HG03045 (cell line): ENCODE results near the gene JAKMIP1.

Source experiments
- ATAC-seq: cut with Tn5 transposase; IDR thresholded peaks from one replicate; pipeline ENCODE4 v1.9.1; 2021; ENCODE audit warnings: mild to moderate bottlenecking, moderate library complexity; ENCODE audit not compliant: unreplicated experiment

Gene JAKMIP1

DNA sequence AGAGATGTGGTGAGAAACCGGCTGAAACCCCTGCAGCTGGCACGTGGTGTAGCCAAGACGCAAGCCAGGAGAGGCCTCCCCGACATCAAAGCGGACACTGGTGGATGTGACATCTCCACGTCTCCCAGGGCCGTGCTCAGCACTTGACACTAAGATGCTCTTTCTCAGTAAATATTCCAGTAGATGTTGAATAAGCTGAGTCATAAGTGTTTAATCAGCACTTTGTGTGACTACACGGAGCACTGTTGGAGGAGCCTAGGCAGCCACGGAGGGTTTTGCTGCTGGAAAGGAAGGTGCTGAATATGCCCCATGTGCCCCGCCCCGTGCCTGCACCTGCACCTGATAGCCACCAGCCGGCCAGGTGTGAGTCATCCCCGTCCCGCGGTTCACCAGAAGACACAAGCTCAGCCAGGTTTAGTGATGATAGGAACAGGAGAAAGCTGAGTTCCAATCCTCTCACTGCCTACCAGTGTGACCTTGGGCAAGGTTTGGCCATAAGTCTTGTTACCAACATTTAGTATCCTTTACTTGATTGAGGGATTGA, 153.1 kb downstream of the JAKMIP1 start:
- no peak for ATAC-seq

DNA sequence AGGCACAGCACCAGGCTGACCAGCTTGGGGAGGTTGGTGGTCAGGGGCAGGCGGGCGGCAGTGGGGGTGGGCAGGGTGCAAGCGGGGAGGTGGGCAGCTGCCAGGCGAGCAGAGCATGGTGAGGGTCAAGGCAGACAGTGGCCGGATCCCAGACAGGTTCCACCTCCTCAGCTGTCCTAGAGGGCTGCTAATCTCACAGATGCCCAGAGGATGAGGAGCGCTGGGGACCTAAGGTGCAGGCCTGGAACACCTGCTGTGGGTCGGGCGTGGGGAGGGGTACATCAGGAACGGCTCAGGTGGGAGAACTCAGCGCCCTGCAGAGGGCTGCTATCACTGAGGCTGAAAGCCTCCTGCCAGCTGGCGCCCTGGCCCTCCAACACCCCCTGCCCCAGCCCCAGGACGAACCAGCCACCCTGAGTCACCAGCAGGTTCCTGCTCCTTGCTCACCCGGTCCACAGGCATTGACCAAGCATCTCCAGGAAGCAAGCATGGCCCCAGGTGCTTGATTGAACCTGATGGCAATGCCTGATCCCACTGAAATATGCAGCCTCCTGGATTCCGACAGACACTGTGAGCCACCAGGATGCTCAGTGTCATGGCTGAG, 153.7 kb downstream of the JAKMIP1 start:
- no peak for ATAC-seq

DNA sequence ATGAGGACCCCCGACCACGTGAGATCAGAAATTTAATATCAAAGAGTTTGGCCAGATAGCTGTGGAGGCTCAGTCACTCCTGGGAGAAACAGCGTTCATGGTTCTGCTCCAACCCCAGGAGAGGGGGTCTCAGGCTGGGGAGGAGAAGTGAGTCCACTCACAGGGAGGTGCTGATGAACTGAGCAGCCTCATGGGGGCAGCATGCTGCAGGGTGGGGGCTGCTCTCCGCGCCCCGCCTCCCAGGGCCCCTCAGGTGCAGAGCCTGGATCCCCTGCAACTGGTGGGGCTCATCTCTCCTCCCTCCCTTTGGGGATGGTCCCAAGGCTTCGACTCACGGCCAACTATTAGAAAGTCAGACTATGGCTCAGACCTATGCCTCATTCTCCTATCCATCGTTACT, 155.5 kb downstream of the JAKMIP1 start:
- no peak for ATAC-seq

DNA sequence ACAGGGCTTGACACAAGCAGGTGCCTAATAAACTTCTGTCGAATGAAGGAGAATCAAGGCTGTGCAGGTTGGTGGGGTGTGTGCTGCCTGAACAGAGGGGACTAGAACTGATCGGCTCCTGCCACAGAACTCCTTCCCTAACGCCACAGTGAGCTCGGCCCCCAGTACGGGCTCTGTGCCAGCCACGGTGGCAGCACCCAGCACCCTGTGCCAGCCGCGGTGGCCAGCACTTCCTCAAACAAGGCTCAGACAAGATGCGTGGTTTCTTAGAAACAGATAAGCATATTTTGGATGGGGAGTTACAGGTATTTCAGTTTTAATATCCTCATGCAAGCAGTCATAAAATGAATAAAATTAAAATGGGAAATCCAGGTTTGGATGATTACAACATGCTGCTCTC, 156.1 kb downstream of the JAKMIP1 start:
- no peak for ATAC-seq

DNA sequence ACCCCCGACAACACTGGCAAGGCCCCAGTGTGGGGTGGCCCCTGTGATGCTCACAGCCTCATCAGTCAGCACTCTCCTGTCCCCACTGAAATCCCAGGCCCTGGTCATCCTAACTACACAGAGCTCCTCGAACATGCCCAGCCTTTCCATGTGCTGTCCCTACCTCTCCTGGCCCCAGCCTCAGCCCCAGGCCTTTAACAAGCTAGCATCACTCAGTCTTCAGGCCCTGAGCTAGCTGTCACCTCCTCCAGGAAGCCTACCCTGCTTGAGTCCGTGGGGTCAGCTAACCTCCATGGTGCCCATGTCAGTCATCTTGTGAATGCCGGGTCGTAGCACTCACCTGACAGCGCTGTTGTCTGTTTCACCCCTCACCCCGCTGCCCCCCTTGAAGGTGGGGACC, 156.5 kb downstream of the JAKMIP1 start:
- no peak for ATAC-seq

DNA sequence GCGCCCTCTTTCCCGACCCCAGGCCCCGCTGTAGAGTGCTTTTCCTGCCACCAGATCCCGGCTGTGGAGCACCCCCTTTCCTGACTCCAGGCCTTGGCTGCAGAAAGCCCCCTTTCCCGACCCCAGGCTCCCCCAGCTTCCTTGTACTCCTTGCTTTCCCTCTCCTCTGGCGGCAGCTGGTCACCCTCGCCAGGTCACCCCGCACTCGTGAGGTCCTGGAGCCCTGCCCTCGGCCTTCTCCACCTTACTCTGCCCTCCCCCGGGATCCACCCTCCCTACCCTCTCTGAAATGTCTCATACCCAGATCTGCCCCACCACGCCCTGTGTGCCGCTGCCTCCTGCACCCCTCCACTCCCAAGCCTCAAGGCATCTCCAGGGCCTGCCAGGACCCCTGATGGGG, 157.2 kb downstream of the JAKMIP1 start:
- no peak for ATAC-seq

DNA sequence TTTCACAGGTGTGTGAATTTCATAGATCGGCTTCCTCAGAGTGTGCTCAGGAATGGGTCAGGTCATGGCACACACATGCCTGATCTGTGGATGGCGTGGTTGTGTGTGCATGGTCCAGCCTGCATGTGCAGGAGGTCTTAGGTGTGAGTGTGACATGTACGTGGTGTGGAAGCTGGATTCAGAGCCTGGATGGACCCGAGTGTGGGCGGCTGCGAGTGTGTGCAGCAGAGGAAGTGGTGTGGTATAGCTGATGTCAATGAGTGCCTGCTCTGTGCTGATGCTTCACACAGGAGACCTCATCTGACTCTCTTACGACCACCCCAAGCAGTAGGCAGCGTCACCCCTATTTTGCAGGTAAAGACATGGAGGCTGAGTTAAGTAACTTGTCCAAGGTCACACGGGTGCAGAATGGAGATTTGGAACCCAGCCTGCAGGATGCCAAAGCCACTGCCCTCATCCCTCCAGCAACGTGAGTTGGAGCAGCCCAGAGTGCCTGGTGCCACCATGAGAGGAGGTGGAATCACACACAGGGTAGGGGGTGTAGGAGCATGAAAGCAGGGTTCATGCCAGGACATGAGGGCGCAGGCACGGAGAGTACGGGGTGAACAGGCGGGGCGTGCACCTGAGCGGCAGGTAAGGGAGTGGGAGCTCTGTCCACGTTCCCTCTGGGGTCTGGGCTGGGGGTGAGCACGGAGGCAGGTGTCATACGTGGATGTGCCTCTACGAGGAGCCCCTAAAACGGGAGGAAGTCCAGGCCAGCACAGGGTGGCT, 157.9 kb downstream of the JAKMIP1 start:
- ATAC-seq: no peak

DNA sequence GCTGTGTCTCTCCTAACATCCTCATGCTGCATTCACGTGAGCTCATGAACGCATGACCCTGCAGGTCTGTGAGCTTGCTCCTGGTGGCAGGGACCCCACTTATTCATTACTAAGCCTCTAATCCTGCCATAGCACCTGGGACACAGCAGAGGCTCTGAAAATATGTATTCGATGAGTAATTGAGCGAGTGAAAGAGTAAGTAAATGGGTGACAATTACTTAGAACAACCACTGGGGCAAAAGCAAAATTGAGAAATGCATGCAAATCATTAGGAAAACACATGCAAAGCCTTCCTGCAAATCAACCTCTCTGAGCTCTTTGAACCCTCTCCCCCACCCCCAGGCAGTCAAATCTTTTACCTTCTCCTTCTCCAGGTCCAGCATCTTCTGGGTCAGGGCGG, 158.5 kb downstream of the JAKMIP1 start:
- no peak for ATAC-seq

DNA sequence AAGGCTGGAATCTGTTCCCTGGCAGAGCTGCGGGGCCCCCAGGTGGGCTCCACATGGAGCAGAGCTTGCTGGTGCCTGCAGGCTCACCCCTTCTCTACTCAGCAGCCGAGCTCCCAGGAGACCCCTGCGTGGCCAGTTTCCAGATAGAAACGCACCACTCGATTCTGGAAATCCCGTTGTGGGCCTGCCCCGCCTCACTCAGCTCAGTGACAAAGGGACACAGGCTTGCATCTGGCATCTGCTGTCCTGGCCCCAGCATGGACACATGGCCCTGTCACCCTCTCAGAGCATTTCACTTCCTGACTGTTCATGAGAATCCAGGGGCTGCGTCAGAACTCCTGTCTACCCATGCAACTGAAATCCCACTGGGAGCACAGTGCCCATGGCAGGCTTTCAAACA, 161.6 kb downstream of the JAKMIP1 start:
- ATAC-seq: no peak

DNA sequence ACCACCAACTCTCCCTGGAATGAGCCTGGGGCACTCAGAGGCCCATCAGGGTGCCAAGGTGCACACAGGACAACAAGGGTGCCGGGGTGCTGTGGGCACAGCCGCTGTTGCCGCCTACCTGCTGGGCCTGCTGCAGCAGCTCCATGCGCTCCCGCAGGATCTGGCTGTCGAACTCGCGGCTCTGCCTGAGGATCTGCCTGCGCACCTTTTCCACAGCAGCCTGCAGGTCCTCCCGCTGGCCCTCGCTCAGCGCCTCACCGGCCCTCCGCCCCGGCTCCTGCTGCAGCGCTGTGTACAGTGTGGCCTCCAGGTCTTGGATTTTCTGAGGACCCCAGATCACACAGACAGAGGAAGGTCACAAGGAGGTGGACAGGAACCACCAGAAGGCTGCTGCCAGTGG, 164.6 kb downstream of the JAKMIP1 start:
- ATAC-seq: no peak

DNA sequence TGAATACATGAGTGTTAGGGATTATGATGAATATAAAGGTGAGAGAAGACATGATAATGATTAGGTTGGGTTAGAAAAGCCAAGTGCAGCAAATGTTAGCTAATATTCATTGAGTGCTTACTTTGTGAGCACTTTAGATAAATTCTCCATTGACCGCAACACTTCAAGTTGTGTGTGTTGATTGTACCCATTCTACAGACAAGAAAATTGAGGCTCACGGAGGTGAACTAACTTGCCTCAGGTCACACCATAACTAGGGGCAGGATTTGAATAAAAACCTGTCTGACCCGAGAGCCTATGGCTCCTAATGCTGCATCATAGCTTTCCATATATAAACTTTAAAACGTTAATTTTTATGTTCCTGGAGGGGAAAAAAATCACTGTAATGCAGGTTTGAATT, 167.0 kb downstream of the JAKMIP1 start:
- ATAC-seq: no peak

DNA sequence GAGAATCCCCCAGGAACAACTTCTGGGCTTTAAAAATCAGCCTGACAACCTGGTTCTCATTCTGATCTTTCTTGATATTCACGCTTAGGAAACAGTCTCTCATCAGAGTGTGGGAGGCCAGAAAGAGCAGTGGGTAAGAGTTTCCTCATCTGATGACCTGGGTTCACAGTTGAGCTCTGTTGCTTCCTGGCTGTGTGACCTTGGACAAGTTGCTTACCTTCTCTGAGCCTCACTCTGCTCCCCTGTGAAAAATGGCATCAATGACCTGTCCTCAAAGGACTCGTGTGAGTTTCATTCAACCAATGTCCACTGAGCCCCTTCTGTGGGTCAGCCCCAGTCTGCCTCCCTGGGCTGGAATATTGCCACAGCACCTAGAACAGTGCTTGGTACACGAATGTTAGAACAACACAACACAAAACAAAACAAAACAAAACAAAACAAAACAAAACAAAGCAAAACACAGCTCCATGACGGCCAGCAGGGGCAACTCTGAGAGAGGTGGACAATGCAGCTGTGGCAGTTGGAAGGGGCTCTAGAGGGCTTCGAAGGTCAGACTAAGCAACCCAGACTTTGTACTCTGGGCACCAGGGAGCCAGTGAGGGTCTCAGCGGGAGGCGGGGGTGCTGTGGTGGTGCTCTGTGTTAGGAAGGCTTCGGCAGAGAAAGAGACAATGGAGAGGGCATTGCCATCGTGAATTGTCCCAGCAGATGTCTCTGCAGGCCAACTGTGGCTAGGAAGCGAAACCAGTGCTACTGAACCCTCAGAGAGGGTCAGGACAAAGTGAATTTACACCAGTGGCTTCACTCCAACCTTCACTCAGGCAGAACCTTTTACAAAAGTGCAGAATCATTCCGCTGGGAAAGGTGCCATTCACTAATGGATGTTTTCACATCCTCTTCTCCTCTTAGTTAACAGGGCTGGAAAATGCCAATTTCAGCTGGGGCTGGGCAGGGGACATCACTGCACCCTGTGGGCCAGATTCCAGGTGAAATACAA, 167.8 kb downstream of the JAKMIP1 start:
- no peak for ATAC-seq

DNA sequence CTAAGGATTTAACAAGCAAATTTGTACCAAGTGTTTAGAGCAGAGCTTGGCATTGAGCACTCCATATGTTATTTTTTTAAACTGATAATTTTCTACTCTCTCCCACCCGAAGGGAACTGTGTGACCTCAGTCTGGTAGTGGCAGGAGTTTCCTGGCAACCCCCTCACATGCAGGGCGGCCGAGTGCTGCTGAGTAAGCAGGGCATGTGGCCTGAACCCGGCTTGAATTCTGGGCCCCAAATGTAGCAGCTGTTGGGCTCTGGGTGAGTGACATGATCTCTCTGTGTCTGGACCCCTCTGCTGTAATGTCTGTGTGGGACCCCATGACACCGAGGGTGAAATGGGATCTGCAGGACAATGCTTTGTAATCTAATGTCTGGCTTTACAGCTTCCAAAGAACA, 168.5 kb downstream of the JAKMIP1 start:
- ATAC-seq: no peak

DNA sequence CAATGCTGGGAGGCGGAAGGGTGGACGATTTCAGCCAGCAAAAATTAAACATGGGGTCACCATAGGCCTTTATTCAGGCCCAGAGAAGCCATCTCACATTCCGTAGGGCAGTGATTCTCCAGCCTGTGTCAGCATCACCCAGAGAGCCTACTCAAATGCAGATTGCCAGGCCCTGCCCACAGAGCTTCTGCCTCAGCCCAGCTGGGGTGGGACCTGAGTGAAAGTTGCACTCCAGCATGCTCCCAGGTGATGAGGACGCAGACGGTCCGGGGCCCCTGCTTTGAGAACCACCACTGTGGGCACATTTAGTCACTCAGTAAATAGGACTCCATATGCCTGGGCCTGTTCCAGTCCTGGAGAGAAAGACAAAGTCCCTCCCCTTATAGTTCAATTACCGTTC, 169.7 kb downstream of the JAKMIP1 start:
- ATAC-seq: no peak

DNA sequence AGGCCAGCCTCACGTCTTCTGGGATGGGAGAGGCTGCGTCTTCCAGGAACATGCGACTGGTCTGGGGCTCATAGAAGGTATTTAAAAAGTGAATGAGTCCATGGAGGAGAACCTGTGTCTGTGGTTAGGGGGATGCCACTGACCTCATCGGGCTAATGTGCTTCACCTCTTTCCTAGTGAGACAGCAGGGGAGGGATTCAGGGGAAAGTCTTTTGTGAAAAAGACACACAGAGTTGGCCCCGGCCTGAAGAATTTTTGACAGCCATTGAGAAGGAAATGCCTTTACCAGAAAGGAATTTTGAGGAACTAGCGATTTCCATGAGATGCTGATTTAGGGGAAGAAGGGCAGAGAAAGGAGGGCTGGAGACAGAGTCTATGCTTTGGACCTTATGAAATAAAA, 171.1 kb downstream of the JAKMIP1 start:
- ATAC-seq: no peak

DNA sequence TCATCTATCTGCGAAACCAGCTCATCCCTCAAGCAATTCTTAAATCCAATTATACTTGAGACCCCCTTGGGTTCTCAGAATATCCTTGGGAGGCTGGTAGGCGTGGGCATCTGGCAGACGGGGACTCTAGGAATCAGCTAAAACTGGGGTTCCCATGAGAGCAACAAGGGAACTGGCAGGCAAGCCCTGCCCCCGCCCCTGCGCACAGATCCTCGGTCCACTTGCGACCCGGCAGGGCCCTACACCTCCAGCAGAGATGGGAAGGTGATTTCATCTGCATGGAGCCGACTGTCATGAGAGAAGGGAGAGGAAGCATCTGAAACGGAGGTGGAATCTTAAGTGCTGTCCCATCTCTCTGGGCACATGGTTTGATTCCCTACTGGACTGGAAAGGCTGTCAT, 172.2 kb downstream of the JAKMIP1 start:
- no peak for ATAC-seq

DNA sequence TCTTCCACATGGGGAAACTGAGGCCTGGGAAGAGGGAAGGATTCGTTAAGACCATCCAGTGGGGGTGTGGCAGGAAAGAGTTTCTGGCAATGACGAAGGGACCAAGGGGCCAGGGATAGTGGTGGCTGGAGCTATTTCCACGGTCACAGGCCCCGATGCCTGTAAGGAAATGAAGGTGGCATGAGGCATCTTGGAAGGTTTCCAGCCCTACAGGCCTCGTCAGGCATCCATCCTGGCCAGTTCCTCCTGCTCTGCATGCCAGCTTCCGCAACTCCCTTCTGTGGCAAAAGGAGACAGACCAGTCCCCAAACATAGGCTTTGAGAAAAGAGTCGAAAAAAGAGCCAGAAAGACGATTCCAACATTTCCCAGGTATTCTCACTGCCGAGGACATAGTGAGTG, 173.0 kb downstream of the JAKMIP1 start:
- no peak for ATAC-seq

DNA sequence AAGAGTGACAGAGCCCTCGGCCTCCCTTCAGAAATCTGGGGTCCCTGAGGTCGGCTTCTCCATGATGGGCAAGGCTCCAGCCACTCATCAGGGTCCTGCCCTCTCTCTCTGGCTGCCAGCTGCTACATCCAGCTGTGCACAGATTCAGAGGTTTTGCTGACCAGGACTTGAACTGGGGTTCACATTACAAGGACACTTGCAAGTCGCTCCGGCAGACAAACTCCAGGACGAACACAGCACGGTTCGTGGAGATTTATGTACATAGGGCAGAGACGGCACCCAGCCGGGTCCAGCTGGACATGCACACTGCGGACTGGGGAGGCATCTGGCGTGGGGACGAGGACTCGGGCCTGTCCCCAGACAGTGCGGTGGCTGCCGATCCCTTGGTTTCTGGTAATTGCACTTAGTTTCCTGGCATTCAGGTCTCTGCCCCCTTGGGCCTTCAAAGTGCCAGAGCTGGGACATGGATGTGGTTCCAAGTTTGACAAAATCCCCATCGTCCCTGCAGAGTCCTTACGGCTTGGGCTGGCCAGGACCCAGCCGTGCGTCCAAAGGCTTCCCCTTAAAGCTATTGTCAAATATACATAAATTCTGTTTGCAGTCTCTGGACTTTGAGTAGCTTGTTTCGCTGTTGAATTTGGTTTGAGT, 175.9 kb downstream of the JAKMIP1 start:
- ATAC-seq: no peak

DNA sequence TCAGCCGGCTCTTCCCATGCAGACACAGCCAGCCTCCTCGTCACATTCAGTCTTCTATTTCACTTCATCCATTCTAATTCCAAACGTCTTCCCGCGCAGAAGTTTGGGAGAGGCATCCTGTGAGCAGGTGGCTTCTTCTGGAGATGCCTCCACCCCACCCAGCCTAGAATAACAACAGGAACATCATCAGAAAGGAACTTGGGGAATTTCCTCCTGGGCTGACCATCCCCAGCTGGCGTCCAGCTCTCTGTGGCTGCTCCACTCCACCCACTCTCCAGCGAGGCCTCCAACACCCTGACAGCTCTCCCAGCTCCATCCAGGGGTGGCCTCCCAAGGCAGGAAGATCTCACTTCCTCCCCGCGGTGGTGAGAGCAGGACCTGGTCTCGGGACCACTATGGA, 176.6 kb downstream of the JAKMIP1 start:
- ATAC-seq: no peak

DNA sequence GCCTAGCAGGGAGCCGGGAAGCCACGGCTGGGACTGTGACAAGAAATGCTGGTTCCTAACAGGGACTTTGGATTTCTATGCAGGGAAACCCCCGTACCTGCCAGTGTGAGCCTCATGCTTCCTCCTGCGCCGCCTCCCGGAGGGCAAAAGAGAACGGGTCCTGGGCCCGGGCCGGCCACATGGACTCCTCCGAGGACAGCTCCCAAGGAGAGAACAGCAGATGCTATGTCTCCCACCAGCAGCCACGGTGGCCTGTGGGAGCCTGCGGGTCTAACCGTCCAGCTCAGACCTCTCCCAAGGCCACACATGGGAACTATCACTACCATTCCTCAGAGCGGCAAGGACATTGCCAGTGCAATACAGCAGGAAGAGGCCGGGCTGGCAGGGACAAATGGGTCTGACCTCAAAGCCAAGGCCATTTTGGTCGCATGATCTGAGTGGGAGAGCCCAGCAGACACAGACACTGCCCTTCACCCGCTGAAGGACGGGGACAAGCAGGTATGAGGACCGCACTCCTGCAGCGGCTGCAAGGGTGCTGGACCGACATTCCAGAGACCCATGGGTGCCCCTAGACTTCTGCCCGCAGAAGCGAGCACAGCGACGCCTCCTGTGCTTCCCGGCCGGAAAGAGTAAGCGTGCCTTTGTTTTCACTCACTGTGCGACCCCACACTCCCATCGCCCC, 177.6 kb downstream of the JAKMIP1 start:
- ATAC-seq: no peak
